ENCODE results near the gene TRMT61B.
A peak's percentile ranks its signal among the peaks of the same experiment; 100 is the strongest.

TRMT61B gene

GRCh38 chr2:28870146-28870891 is at the start of gene TRMT61B:
TSS of gene TRMT61B (minus strand) at chr2:28870309. CDS start at chr2:28870277, 32 bp downstream.
- Mint-ChIP-seq H3K36me3 (peaks cover 6 to 18% of the 10 kb centered on the region in 2 donors), H3K4me3 (peak within 1 kb of the TSS; percentile 92 to 95), H3K4me1 (peaks cover 8 to 35% of the 10 kb centered on the region in 2 donors), H3K27ac (peak within 1 kb of the TSS; percentile 98), H3K27me3 (peaks cover 0 to under 1% of the 10 kb centered on the region in 2 donors), H3K9me3 (no peaks in the 10 kb centered on the region)
- ATAC-seq (replicated peaks) (peak; percentile 97 to 98), DNase-seq (peak; percentile 96)

GRCh38 chr2:28915939-28916338 is 45.8 kb upstream of the TRMT61B start:
- Mint-ChIP-seq H3K9me3 (no peaks in the 10 kb centered on the region), H3K27me3 (no peaks in the 10 kb centered on the region), H3K36me3 (peaks cover 32 to 45% of the 10 kb centered on the region in 2 donors)

GRCh38 chr2:28909655-28910353 is 39.7 kb upstream of the TRMT61B start:
- H3K27me3 Mint-ChIP-seq = no peaks in the 10 kb centered on the region
- no peak for ATAC-seq (replicated peaks)

More at GRCh38 chr2:28915939-28916338, 45.8 kb upstream of the TRMT61B start:
- ATAC-seq (replicated peaks) (no peak), DNase-seq (no peak)
- Mint-ChIP-seq H3K4me1 (no peaks in the 10 kb centered on the region), H3K27ac (no peak overlapping the region), H3K4me3 (no peak overlapping the region)

GRCh38 chr2:28908172-28908571 is 38.1 kb upstream of the TRMT61B start:
- H3K27ac Mint-ChIP-seq = peak overlapping the region; percentile 68
- ATAC-seq (replicated peaks) = no peak
- no peaks in the 10 kb centered on the region for H3K27me3 Mint-ChIP-seq
- no peaks in the 10 kb centered on the region for H3K9me3 Mint-ChIP-seq
- H3K4me3 Mint-ChIP-seq = no peak overlapping the region
- H3K4me1 Mint-ChIP-seq = peaks cover 14 to 23% of the 10 kb centered on the region in 2 donors
- peaks cover 54 to 70% of the 10 kb centered on the region in 2 donors for H3K36me3 Mint-ChIP-seq
- no peak for DNase-seq

More at GRCh38 chr2:28909655-28910353, 39.7 kb upstream of the TRMT61B start:
- Mint-ChIP-seq H3K36me3 (peaks cover 49 to 65% of the 10 kb centered on the region in 2 donors), H3K9me3 (no peaks in the 10 kb centered on the region), H3K27ac (peak overlapping the region; percentile 66), H3K4me3 (no peak overlapping the region), H3K4me1 (peaks cover 13 to 17% of the 10 kb centered on the region in 2 donors)
- no peak for DNase-seq

- no peaks in the 10 kb centered on the region for H3K9me3 Mint-ChIP-seq
- ATAC-seq (replicated peaks) = no peak
- H3K36me3 Mint-ChIP-seq = peaks cover 52 to 68% of the 10 kb centered on the region in 2 donors
- H3K27me3 Mint-ChIP-seq = no peaks in the 10 kb centered on the region
- H3K27ac Mint-ChIP-seq = no peak overlapping the region
- H3K4me1 Mint-ChIP-seq = peaks cover 15 to 30% of the 10 kb centered on the region in 2 donors
- no peak overlapping the region for H3K4me3 Mint-ChIP-seq
- no peak for DNase-seq
Measured at GRCh38 chr2:28906821-28907220, 36.7 kb upstream of the TRMT61B start.

GRCh38 chr2:28906376-28906775 is 36.3 kb upstream of the TRMT61B start:
- no peak overlapping the region for H3K4me3 Mint-ChIP-seq
- H3K36me3 Mint-ChIP-seq = peaks cover 47 to 67% of the 10 kb centered on the region in 2 donors
- H3K4me1 Mint-ChIP-seq = peaks cover 17 to 34% of the 10 kb centered on the region in 2 donors
- DNase-seq (no peak), ATAC-seq (replicated peaks) (no peak)
- H3K27ac Mint-ChIP-seq = no peak overlapping the region
- H3K27me3 Mint-ChIP-seq = no peaks in the 10 kb centered on the region
- H3K9me3 Mint-ChIP-seq = no peaks in the 10 kb centered on the region

- Mint-ChIP-seq H3K36me3 (peaks cover 48 to 70% of the 10 kb centered on the region in 2 donors), H3K27ac (no peak overlapping the region), H3K4me1 (peaks cover 22 to 42% of the 10 kb centered on the region in 2 donors), H3K27me3 (no peaks in the 10 kb centered on the region), H3K9me3 (no peaks in the 10 kb centered on the region), H3K4me3 (no peak overlapping the region)
- no peak for DNase-seq
- ATAC-seq (replicated peaks) = no peak
Measured at GRCh38 chr2:28905533-28905932, 35.4 kb upstream of the TRMT61B start.

- DNase-seq (no peak), ATAC-seq (replicated peaks) (no peak)
- Mint-ChIP-seq H3K9me3 (no peaks in the 10 kb centered on the region), H3K4me3 (no peak overlapping the region), H3K27ac (no peak overlapping the region), H3K27me3 (no peaks in the 10 kb centered on the region), H3K4me1 (peaks cover 22 to 41% of the 10 kb centered on the region in 2 donors), H3K36me3 (peaks cover 45 to 66% of the 10 kb centered on the region in 2 donors)
Measured at GRCh38 chr2:28904802-28905457, 34.8 kb upstream of the TRMT61B start.

- no peaks in the 10 kb centered on the region for H3K9me3 Mint-ChIP-seq
- H3K4me3 Mint-ChIP-seq = no peak overlapping the region
- peaks cover 19 to 37% of the 10 kb centered on the region in 2 donors for H3K4me1 Mint-ChIP-seq
- no peak for ATAC-seq (replicated peaks)
- no peaks in the 10 kb centered on the region for H3K27me3 Mint-ChIP-seq
- peaks cover 39 to 61% of the 10 kb centered on the region in 2 donors for H3K36me3 Mint-ChIP-seq
- DNase-seq = no peak
- H3K27ac Mint-ChIP-seq = no peak overlapping the region
Measured at GRCh38 chr2:28904295-28904694, 34.2 kb upstream of the TRMT61B start.

GRCh38 chr2:28902584-28902983 is 32.5 kb upstream of the TRMT61B start:
- Mint-ChIP-seq H3K27ac (no peak overlapping the region), H3K36me3 (peaks cover 29 to 51% of the 10 kb centered on the region in 2 donors), H3K27me3 (no peaks in the 10 kb centered on the region), H3K4me1 (peaks cover 27 to 53% of the 10 kb centered on the region in 2 donors), H3K9me3 (no peaks in the 10 kb centered on the region), H3K4me3 (no peak overlapping the region)
- ATAC-seq (replicated peaks) (no peak), DNase-seq (no peak)

GRCh38 chr2:28901841-28902240 is 31.7 kb upstream of the TRMT61B start:
- DNase-seq = no peak
- ATAC-seq (replicated peaks) = no peak
- no peak overlapping the region for H3K4me3 Mint-ChIP-seq
- peaks cover 30 to 58% of the 10 kb centered on the region in 2 donors for H3K4me1 Mint-ChIP-seq
- H3K27me3 Mint-ChIP-seq = no peaks in the 10 kb centered on the region
- peaks cover 25 to 47% of the 10 kb centered on the region in 2 donors for H3K36me3 Mint-ChIP-seq
- H3K27ac Mint-ChIP-seq = no peak overlapping the region
- H3K9me3 Mint-ChIP-seq = no peaks in the 10 kb centered on the region

GRCh38 chr2:28901202-28901601 is 31.1 kb upstream of the TRMT61B start:
- H3K4me1 Mint-ChIP-seq = peaks cover 28 to 55% of the 10 kb centered on the region in 2 donors
- DNase-seq = no peak
- H3K4me3 Mint-ChIP-seq = no peak overlapping the region
- no peak for ATAC-seq (replicated peaks)
- no peaks in the 10 kb centered on the region for H3K9me3 Mint-ChIP-seq
- H3K36me3 Mint-ChIP-seq = peaks cover 20 to 40% of the 10 kb centered on the region in 2 donors
- H3K27me3 Mint-ChIP-seq = no peaks in the 10 kb centered on the region
- no peak overlapping the region for H3K27ac Mint-ChIP-seq

GRCh38 chr2:28898048-28898447 is 27.9 kb upstream of the TRMT61B start:
- Mint-ChIP-seq H3K4me3 (peak overlapping the region in 1 of 2 donors; percentile 71), H3K27me3 (no peaks in the 10 kb centered on the region), H3K27ac (no peak overlapping the region), H3K36me3 (peaks cover 7 to 29% of the 10 kb centered on the region in 2 donors), H3K4me1 (peaks cover 26 to 52% of the 10 kb centered on the region in 2 donors), H3K9me3 (no peaks in the 10 kb centered on the region)
- ATAC-seq (replicated peaks) (no peak), DNase-seq (no peak)

- H3K4me3 Mint-ChIP-seq = peak overlapping the region; percentile 29 to 91
- no peaks in the 10 kb centered on the region for H3K9me3 Mint-ChIP-seq
- H3K4me1 Mint-ChIP-seq = peaks cover 25 to 45% of the 10 kb centered on the region in 2 donors
- H3K27me3 Mint-ChIP-seq = no peaks in the 10 kb centered on the region
- ATAC-seq (replicated peaks) (no peak), DNase-seq (no peak)
- no peak overlapping the region for H3K27ac Mint-ChIP-seq
- peaks cover 5 to 23% of the 10 kb centered on the region in 2 donors for H3K36me3 Mint-ChIP-seq
Measured at GRCh38 chr2:28896906-28897305, 26.8 kb upstream of the TRMT61B start.

All from stimulated activated naive B cell treated with anti-CD40 and anti-IgM and Interleukin-4, amounts not matched to agents 10 μg/mL and 1 μg/mL and 100 μg/mL, for 72 hours (primary cell).